Renal cortical epithelial cell (primary cell): ENCODE results near the gene CS. TPM values are rescaled to one million over a fixed set of nuclear protein-coding genes. Genes with fewer than 3 reads are reported as not detected.
A peak's percentile ranks its signal among the peaks of the same experiment; 100 is the strongest.

Experiments
- DNase-seq: peaks from one replicate; pipeline ENCODE4 v3.0.0-alpha.2; 2011; ENCODE audit warnings: low read depth
- total RNA-seq: library from RNA; depleted of rRNA; stranded (reverse); fragments of >200 nt; gene quantifications from 2 replicates; pipeline ENCODE4 v1.2.3, GENCODE V29; 2014

Gene CS
- total RNA-seq, 1 donor from 2014 or later, result 259 TPM

DNA sequence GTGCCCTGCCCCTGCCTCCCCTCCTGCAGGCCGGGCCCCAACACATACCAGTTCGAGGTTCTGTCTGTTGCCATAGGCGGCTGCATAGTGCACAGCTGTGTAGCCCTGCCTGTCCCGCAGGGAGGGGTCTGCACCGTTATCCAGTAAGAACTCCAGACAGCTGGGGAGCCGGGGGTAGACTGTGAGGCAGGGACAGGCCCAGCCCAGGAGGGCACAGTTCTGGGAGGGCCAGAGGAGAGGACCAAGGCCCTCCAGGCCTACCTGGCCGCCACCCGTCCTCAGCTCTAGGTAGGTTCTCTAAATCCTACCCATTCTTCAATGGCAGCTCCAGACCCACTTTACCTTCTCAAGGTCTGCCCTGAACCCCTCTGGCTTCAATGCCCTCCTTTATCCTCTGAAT, 51.4 kb downstream of the CS start:
- no peak for DNase-seq

DNA sequence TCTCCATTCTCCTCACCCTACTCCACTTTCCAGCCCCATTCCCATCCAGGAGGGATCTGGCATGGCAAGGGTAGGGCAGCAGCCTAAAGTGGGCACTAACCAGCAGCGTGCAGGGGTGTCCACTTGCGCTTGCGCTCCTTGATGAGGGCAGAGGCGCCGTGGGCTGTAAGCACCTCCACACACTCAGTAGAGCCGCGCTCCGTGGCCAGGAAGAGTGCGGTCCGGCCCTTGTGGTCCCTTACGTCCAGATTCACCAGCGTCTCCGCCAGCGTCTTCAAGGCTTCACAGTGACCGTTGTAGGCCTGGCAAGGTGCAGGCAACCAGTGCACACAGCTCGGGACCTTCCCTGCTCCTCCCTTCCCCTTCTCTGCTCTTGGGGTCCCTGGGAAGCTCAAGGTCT, 52.2 kb downstream of the CS start:
- DNase-seq, result no peak

GRCh38 chr12:56244494-56244893, 55.6 kb downstream of the CS start:
- no peak for DNase-seq

DNA sequence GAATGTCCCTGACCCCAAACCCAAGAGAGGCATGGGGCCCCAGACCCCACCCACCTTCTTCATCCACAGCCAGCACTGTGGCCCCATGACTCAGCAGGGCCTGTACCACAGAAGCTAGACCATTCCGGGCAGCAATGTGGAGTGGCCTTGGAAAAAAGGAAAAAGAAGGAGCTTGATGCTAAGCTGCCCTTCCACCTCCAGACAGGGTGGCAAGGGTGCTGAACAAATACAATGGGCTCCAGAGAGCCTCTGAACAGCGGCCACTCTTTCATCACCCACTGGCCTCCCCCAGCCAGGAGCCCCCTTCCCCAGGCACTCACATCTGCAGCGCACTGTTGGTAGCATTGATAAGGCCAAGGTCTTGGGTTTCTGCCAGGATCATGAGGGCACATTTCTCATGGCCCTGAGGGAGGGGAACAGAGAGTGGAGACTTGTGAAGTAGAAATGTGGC, 56.4 kb downstream of the CS start:
- no peak for DNase-seq

GRCh38 chr12:56242986-56243385, 57.1 kb downstream of the CS start:
- DNase-seq, result no peak

DNA sequence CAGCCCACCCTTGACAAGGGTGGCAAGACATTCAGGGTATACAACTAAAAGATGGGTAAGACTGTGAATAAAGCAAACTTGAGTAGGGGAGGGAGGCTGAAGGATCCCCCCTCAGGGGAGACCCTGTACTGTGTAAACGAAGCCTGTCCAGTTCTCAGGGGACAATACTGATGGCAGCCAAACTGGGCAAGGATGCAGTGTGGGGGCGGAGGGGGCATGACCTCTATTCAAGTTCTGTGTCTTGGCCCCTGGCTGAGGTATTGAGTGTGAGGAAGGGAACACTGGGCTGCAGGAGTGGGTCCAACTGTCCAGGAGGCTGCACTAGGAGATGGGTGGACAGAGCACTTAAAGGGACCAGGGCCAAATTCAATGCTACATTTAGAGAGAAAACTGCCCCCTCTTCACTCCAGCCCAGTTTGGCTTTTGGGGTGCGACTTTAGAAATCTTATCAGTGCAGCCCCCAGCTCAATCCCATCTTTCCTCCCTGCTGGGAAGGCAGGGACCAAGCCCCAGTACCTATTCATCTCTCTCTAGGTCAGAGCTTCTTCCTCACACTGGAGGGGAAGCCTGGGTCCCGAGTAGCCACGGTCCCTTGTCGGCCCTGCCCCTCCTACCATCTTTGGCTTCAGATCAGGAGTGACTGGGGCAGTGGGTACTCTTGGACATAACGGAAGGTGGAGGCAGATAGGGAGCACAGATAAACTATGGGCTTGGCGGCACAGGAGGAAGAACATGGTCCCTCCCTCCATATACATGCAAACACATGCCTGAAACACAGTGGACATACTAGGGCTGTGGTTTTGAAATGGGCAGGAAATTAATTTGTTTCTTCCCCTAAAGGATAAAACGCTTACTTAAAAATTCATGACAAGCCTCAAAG, 58.5 kb downstream of the CS start:
- no peak for DNase-seq

DNA sequence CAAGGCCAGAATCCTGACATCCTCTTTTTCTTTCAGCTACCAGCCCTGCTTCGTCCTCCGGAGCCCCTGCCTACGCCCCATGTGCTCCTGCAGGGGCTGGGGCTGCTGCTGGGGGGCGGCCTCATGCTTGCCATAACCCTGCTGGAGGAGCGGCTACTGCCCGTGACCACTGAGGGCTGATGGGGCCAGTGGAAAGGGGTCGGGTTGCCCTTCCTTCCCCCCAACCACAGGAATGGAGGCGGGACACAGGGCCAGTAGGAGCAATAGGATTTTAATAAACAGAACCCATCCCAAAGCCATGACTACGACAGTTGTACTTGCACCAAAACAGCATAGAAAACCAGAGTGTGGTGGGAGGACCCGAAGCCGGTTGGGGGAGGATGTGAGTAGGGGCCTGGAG, 62.6 kb downstream of the CS start:
- no peak for DNase-seq

DNA sequence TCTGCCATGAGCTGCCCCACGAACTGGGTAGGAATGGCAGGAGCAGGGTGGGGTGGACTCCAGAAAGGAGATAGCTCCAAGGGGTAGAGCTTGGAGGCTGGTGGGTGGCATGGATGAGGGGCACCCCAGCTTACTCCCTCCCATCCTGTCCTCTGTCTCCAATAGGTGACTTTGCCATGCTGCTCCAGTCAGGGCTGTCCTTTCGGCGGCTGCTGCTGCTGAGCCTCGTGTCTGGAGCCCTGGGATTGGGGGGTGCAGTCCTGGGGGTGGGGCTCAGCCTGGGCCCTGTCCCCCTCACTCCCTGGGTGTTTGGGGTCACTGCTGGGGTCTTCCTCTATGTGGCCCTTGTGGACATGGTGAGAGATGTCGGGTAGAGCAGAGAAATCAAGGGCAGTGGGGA, 63.1 kb downstream of the CS start:
- no peak for DNase-seq

DNA sequence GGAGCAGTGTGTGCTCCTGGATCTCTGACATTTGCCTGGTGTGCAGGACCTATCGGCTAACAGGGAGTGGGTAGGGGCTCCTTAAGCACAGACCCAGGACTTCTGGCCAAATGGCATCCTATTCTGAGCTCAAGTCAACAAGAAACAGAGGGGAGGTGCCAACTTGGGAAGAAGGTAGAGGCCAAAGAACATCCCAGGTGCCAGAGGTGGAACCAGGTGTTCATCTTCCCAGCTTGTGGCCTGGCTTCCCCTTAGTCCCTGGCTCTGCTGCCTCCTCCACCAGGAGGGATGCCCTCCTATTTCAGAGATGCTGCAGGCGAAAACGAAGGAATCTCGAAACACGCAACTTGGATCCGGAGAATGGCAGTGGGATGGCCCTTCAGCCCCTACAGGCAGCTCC, 64.0 kb downstream of the CS start:
- DNase-seq, result no peak

DNA sequence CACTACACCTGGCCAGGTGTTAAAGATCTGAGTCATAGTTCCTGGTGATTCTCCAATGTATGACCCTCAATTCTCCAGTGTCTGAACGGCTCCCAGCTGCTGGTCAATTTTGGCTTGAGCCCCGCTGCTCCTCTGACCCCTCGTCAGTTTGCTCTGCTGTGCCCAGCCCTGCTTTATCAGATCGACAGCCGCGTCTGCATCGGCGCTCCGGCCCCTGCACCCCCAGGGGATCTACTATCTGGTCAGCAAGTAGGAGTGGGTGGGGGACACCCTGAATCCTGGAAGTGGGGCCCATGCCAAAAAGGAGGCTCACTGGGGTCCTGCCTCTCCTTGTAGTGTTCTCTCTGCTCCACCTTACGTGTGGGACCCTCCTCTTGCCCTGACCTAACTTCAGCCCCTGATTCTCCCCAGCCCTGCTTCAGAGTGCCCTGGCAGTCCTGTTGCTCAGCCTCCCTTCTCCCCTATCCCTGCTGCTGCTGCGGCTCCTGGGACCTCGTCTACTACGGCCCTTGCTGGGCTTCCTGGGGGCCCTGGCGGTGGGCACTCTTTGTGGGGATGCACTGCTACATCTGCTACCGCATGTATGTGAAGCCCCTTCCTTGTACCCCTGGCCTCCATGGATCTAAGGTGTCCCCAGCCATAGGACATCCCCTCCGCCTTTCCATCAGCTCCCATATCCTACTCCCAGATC, 65.2 kb downstream of the CS start:
- DNase-seq, result no peak

DNA sequence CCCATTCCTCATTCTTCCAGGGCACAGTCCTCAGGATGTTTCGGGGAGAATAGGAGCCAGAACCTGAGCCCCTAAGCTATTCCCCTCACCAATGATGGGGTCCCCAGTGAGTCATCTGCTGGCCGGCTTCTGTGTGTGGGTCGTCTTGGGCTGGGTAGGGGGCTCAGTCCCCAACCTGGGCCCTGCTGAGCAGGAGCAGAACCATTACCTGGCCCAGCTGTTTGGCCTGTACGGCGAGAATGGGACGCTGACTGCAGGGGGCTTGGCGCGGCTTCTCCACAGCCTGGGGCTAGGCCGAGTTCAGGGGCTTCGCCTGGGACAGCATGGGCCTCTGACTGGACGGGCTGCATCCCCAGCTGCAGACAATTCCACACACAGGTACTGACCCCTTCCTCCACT, 68.9 kb downstream of the CS start:
- DNase-seq, result no peak

DNA sequence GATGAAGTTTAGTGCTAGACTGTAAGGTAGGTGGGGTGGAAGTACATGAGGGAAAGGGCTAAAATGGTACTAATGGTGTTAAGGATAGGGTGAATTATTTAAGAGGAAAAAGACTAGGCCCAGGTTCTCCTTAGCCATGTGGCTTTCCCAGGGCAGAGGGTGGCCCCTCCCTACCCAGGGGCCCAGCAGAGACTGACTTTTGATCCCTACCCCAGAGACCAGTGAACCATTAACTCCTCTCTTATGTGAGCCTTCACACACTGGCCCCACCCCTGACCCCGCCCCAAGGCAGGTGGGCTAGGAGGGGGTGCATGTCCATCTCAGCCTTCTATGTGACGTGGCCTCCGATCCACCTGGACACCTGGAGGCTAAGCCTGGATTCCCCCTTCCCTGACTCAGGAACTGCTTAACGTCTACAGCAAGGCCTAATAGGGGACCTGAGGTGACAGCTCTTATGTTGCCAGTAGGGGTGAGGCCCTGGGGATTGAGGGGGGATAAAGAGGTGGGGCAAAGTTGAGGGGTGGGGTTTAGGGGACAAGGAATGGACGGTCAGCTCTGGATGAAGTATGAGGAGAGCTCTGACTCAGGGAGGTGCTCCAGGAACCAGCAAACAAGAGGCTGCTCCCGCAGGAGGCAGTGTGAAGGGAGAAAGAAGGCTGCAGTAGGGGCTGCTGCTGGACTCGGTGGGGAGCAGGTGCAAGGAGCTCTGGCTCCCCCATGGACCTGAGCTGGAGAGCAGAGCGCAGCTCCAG, 69.5 kb downstream of the CS start:
- no peak for DNase-seq

DNA sequence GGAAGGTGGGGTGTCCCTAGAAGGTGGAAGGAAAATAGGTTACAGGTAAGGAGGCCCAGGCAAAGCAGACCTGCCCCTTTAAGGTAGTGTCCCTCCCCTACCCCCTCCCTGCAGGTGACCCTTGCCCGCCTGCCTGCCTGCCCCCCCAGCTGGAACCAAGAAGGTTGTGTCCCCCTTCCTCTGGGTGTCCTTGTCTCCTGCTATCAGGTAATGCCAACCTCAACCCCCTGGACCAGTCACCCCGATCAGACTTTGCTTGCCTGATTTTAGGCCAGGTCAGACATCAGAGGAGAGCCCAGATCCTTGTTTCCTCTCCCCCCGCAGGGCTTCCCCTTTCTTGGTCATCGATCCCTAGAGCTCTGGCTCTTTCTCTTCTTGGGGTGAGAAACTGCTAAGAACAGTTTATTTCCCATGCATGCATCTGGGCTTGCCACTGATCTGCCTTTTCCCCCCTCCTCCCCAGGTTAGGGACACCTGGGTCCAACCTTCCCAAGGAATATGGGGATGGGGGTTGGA, 70.2 kb downstream of the CS start, which contains the start of gene SLC39A5:
TSS of gene SLC39A5 (plus strand) at position 136 of the 516 bp plus-strand sequence. CDS start 1,224 bp downstream, outside the sequence.
- DNase-seq, result no peak

DNA sequence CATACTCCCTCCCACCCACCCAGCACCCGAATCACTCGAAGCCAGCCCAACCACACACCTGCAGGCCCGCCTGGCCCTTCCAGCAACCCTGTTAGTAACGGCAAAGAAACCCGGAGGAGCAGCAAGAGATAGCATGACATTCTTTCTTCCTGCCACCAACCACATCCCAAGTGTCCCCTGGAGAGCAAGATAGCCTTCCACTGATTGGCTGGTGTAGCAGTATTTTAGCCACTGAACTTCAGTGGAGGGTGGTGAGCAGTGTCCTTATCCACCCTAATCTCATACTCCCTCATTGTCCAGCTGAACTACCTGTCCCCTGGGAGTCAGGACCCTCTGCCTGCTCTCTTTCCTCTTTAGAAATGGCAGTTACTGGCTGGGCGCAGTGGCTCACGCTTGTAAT, 71.0 kb downstream of the CS start:
- DNase-seq, result no peak

- no peak for DNase-seq
These were observed 75.2 kb downstream of the CS start for GRCh38 chr12:56224954-56225353.

DNA sequence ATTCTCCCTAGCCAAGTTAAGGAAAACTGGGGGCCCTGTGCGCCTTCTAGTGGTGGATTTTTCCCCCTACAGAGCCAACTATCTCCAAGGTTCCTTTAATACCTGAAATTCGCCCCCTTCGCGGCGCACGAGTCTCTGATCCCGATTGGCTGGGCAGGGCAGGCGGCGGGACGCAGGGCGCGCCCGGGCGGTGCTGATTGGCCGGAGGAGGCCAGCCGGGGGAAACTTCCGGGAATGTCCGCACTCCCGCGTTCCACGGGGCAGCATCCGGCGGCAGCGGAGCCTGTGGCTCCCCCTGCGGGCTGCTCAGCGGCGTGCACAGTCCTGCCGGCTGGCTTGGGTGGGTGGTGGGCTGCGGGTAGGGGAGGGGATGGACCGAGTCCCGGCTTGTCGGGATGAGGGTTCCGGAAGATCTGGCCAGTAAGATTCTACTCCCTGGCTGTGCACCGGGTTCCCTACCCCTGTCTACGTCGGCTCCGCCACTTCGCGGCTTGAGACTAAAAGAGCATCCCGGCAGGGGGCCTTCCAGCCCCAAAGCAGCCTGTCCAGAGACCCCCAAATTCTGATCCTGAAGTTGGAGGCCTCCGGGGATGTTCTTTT, 75.9 kb downstream of the CS start, which contains the start of gene NABP2:
TSS of gene NABP2 (plus strand) at position 241 of the 600 bp plus-strand sequence. CDS start 515 bp downstream, outside the sequence.
- DNase-seq, result peak; percentile 92

DNA sequence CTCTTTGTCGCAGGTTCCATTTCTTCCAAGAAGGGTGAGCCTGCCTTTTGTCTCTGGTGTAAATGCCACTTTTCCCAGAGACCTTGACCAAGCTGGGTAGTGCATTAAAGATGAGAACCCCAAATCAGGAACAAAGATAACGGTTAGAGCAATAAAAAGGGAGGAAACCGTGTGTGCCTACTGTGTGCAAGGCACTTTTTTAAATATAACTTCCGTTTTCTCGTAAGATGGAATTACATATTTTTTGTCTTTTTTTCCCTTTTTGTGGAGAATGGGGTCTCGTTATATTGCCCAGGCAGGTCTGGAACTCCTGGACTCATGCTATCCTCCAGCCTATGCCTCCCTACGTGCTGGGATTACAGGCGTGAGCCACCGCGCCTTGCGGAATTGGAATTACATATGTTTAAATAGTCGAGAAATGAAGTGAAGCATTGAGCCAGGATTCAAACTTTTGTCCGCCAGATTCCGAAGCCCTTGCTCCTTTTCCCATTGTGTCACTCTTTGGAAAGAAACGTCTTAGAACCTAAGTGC, 76.5 kb downstream of the CS start:
- DNase-seq, result no peak

- DNase-seq, result no peak
These were observed 77.6 kb downstream of the CS start for GRCh38 chr12:56222531-56222895.

- DNase-seq, result peak; percentile 94
These were observed 78.2 kb downstream of the CS start, which contains the start of gene RNF41 for GRCh38 chr12:56221757-56222530. TSS of gene RNF41 (minus strand) at chr12:56221922. CDS start at chr12:56214047, 7,875 bp downstream.
